ENCODE measurements around the gene NT5DC3.

The NT5DC3 gene

DNA sequence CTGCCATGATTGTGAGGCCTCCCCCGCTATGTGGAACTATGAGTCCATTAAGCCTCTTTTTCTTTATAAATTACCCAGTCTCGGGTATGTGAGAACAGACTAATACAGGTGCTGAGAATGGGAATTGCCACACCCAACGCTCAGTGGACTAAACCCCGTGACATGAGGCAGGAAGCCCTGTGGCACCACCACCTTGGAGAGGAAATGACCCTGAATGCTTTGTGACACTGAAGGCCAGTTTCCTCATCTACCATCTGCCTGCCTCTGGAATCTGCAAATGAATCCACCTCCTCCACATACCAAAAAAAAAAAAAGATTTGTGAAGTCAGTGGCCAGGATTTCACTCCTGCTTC is 41.6 kb downstream of the NT5DC3 start:
- in situ Hi-C loops (cut with HindIII; ENCODE audit: low pct_ligation_motif_present, low pct_unique_long_range_greater_than_20kb, low sequenced_read_pairs) = no loop called here
- DNase-seq = no peak

DNA sequence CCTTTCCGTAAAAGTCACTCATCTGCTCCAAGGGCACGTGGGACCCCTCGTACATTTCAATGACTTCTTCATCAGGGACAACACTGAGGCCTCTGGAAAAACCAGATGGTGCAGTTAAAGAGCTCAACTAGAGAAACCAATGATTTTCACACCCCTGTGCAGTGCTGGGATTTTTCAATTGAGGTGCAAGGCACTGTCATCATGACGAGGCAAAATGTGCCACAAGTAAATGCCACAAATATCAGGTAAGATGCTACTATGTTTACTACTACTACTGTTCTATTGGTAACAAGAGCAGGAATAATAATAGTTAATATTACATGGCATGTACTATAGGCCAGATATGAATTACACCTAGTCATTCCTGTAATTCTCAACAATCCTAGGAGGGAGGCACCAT is 42.4 kb downstream of the NT5DC3 start:
- in situ Hi-C loops (cut with HindIII; ENCODE audit: low pct_ligation_motif_present, low pct_unique_long_range_greater_than_20kb, low sequenced_read_pairs) = no loop called here
- DNase-seq = no peak

DNA sequence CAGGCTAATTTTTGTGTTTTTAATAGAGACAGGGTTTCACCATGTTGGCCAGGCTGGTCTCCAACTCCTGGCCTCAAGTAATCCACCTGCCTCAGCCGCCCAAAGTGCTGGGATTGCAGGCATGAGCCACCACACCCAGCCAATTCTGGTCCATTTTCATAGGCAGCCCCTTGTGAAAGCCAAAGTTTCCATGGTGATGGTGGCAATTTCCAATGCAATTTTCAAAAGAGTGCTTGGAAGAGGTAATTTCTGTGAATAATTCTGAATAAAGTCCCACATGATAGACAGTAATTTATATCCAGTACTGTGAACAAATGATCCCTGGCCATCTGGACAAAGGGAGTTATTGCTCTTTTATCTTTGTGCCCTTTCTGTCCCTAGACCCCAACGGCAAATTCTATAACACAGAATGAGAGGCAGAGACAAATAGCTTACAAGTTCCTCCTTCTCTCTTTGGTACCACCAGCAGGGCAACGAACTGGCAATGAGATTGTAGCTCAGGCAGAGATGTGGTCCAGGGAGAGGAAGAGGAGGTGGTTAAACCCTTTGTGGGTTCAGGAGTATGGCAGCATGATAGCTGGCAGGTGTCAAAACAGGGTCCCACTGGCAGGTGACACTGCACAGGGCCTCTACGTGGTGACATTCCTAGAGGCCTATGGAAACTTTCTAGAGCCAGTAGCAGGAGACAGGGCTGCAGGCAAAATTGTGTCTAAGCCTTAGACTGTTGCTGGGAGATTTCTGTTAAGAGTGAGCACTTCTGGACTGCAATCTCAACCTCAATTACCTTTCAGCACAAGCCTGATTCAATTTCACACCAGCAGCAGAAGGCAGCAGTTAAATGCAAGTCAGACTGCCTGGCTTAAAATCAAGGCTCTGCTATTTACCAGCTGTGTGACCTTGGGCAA is 46.5 kb downstream of the NT5DC3 start:
- DNase-seq = no peak
- in situ Hi-C loops (cut with HindIII; ENCODE audit: low pct_ligation_motif_present, low pct_unique_long_range_greater_than_20kb, low sequenced_read_pairs) = no loop called here

DNA sequence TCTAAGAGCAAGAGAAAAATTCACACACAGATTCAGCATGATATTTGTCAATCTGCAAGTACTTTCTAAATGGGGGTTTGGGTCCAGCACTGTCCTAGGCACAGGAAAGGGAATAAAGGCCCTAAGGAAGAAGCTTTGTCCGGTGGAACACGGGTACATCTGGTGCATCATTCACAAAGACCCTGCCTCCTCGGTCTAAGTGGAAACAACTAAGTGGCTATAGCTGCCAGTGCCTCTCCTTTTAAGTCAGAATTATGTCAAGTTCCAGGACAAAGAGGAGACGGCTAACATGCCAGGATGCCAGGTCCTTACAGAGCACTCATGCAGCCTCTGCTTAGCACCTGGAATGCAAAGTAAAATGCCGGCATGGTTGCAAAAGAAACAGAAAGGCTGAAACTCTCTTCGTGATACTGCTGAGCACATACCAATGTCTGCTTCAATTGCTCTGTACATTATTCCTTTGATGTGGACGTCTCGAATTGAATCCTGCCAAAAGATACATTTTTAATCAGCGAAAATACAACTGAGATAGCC is 47.5 kb downstream of the NT5DC3 start:
- DNase-seq = no peak
- in situ Hi-C loops (cut with HindIII; ENCODE audit: low pct_ligation_motif_present, low pct_unique_long_range_greater_than_20kb, low sequenced_read_pairs) = no loop called here

DNA sequence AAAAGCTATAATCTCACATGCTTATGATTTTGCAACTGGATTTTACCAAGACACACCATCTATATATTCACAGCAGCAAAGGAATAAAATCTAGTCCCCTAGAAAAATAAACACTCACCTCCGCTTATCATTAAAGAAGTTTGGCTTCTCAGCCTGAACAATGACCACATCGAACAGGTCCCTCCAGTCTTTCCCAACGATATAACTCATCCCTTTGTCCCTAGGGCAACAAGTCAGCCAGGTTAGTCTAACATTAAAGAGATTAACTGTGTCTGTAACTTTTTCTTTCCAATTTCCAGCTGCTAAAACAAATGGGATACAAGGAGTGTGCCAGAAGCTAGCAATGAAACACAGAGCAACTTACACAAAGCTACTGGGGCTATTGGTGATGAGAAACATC is 48.0 kb downstream of the NT5DC3 start:
- in situ Hi-C loops (cut with HindIII; ENCODE audit: low pct_ligation_motif_present, low pct_unique_long_range_greater_than_20kb, low sequenced_read_pairs) = no loop called here
- DNase-seq = no peak

DNA sequence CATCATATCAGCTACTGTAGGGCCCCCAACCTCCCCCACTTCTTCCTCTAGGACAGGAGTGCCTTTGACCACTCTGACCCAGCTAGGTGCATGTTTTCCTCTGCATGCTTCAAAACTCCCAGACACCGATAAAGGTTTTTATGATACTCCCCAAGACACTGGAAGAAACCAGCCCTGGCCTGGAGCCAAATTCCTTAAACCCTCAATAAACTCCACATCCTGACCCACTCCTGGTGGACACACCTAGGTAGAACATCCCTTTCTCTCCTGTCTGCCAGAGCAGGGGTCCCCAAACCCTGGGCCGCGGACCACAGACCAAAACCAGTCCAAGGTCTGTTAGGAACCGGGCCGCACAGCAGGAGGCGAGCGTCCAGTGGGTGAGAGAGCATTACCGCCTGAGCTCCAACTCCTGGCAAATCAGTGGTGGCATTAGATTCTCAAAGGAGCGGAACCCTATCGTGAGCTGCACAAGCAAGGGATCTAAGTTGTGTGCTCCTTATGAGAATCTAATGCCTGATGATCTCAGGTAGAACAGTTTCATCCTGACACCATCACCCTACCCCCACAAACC is 49.6 kb downstream of the NT5DC3 start:
- DNase-seq = no peak
- in situ Hi-C loops (cut with HindIII; ENCODE audit: low pct_ligation_motif_present, low pct_unique_long_range_greater_than_20kb, low sequenced_read_pairs) = no loop called here

DNA sequence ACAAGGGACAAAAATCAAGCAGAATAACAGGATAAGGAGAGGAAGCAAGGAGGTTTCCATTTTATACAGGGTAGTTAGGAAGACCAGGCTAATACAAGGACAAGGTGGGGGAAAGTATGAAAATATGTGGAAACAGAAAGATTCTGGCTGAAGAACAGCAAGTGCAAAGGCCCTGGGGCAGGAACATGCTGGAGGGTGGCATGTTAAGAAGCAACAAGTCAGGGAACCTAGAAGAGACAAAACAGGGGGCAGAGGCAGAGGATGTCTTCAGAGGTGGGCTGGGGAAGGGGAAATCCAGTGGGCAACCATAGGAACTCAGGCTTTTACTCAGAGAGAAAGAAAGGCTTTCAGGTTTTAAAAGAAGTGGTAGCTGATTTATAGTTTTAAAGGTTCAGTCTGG is 54.8 kb downstream of the NT5DC3 start:
- no peak for DNase-seq
- in situ Hi-C loops (cut with HindIII; ENCODE audit: low pct_ligation_motif_present, low pct_unique_long_range_greater_than_20kb, low sequenced_read_pairs) = no loop called here

DNA sequence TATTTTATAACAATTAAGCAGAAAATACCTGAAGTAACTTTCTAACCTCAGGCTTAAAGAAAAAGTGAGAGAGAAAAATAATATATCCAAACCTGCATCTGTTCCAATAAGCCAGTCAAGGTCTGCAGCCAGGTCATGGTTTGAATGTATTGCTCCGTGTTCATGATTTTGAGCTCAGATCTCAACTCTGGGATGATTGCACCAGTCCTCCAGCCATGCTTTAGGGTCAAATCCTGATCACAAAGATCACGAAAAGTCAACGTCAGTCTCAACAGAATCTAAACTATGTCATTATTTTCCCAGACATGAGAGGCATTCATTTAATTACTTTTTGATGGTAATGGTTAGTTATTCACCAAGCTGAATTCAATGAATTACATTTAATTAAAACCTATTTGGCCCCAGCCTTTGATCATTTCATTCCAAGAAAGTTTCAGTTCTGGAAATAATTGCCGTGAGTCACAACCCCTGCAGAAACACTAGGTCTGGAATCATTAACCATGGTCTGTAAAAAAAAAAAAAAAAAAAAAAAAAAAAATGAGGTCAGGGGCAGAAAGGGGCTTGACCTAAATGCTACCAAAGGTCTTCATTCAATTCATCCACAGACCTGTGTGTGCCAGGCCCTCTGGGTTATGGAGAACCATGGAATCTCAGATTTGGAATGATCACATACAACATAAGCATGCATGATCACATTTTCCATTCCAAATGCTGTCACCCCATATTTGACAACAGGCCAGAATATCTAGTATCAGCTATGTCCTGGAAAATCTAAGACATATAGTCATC is 55.6 kb downstream of the NT5DC3 start:
- in situ Hi-C loops (cut with HindIII; ENCODE audit: low pct_ligation_motif_present, low pct_unique_long_range_greater_than_20kb, low sequenced_read_pairs) = no loop called here
- peak; percentile 63 for DNase-seq

DNA sequence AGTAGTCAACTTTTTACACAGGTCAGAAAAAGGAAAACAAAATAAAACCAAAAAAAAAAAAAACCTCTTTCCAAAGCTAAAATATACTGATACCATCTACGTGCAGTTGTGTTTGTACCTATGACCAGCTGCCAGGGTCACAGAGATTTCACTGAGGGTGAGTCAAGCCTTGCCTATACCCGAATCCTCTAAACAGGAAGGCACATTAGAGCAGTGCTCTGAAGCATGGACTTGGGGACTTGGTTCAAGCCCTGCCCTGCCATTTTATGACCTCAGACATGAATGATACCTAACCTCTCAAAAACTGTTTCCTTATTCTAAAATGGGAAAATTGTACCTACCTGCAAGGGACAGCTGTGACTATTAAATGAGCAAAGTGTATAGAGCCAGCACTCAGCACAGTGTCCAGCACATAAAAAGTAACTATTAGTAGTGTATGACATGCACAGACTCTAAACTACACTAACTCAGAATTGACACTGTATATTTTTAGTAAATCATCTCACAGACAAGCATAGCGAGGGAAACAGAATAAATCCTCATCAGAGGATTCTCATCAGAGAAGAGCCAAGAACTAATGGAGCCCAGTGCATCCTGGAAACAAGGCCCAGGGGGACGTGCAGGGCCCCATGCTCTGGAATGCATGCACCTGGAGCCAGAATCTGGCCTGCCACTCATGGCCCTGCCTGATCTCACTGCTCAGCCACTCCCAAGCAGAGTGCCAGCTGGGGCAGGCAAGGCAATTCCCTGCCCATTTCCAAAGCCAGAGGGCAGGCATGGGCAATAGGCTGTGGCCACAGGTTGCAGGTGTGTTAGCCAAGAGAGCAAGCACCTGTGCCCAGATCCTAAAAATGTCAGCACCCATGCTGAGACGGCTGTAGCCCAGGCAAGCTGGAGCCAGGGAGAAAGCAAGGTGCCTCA is 57.0 kb downstream of the NT5DC3 start:
- in situ Hi-C loops (cut with HindIII; ENCODE audit: low pct_ligation_motif_present, low pct_unique_long_range_greater_than_20kb, low sequenced_read_pairs) = no loop called here
- peak; percentile 43 for DNase-seq

DNA sequence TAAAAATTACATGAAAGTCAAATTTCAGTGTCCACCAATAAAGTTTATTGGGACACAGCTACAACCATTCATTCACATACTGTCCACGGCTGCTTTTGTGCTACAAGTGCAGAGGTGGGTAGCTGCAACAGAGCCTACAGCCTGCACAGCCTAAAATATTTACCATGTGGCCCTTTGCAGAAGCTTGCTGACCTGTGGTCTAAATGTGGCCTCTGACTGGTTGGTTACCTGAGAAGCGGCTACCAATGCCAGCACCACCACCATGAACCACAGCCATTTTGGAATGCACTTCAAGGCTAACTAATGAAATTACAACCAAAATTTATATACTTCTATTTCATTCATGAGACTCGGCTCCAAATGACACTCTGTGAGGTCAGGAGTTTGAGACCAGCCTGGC is 58.6 kb downstream of the NT5DC3 start:
- in situ Hi-C loops (cut with HindIII; ENCODE audit: low pct_ligation_motif_present, low pct_unique_long_range_greater_than_20kb, low sequenced_read_pairs) = no loop called here
- no peak for DNase-seq

DNA sequence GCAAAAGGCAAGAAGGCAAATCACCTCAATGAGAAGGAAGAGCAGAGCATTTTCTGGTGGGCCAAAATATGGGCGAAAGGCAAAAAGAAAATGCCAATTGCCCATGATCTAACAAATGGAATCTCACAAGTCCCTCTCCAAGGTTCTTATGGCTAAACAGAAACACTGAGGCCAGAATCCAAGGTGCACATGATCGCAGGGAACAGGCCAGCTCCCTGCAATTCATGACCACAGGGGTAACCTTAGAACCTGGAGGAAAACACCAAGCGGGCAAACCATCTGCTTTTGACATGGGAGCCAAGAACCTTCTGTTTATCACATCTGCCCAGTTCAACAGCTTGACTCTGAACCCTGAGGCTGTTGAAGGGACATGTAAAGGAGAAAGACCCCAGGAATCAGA is 60.0 kb downstream of the NT5DC3 start:
- DNase-seq = no peak
- in situ Hi-C loops (cut with HindIII; ENCODE audit: low pct_ligation_motif_present, low pct_unique_long_range_greater_than_20kb, low sequenced_read_pairs) = no loop called here

DNA sequence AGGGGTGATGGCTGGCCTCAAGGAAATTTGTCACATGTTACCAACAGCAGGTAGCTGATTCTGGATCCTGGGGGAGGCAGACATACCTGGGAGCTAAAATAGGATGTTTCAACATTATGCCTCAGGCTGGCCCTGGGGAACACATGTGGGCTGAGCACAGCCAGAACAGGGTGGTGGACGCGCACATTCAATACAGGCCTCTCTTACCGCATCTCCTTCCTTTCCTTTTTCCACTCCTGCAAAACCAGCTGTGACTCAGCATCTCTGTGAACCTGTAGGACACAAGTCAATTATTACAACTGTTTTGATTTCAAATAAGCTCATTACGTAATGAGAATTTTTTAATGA is 61.0 kb downstream of the NT5DC3 start:
- peak; percentile 28 for DNase-seq
- in situ Hi-C loops (cut with HindIII; ENCODE audit: low pct_ligation_motif_present, low pct_unique_long_range_greater_than_20kb, low sequenced_read_pairs) = no loop called here

DNA sequence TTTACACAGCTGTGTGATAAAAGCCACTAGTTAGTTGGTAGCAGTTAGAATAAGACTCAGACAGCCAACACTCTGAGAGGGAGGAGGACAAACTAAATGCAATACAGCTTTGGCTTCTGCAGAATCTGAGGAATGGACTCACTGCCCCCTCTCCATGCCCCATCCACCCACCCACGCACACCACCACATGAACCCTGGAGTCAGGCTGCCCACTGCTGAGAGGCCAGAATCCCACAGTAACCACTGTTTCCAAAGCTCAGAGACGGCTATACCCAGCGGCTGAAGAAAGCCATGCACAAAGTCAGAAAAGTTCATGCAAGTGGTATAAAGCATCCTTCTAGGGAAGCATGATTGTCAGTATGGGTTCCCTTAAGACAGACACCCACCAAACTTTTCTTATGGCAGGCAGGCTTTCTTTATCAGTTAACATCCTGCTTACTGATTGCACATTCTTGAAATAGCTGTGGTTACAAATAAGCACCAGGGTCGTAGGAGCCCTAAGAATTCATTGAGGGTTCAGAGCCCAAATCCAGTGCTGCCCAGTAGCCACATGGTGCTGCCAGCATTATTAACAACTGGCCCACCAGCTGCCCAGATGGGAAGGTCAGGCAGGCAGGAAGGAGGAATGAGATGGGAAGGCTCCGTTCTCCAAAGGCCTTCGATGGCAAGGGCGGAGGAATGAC is 61.5 kb downstream of the NT5DC3 start:
- in situ Hi-C loops (cut with HindIII; ENCODE audit: low pct_ligation_motif_present, low pct_unique_long_range_greater_than_20kb, low sequenced_read_pairs) = no loop called here
- DNase-seq = peak; percentile 66

DNA sequence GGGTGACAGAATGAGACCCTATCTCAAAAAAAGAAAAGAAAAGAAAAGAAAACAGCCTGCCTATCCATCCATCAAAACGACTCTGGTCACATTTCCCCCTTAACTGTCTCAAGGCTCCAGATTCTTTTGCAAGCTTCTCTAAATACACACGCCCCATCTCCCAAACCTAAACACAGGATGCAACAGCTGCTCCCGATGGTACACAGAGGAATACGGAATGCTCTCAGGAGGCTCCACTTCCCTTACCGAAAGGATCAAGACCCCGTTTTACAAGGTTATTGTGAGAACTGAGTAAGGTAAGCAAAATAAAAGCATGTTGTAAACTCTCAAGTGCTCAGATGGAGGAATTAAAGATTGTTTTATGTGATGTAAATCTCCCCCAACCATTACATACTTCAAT is 62.3 kb downstream of the NT5DC3 start:
- in situ Hi-C loops (cut with HindIII; ENCODE audit: low pct_ligation_motif_present, low pct_unique_long_range_greater_than_20kb, low sequenced_read_pairs) = no loop called here
- DNase-seq = no peak

DNA sequence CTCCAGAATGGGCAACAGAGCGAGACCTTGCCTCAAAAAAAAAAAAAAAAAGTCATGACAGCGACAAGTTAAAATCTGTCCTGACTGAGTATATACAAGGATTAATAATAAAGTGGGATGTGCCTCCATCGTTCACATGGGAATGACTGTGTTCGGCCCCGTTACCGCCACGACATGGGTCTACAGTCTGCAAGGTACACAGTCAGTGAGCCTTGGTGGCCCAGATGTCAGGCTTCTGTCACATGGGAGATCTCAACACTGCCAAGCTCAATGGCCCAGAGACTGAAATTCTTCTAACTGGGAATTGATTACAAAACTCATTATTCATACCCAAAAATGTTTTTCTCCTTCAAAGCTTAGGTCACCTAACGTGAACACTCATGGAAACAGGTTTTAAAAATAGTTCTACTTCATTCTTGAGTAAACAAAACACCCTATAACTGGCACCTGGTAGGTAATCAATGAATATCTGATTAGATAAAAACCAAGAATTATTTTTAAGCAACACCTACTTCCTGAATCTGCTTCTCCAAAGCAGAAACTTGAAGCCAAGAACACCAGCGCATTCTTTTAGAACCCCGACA is 66.0 kb downstream of the NT5DC3 start:
- no peak for DNase-seq
- in situ Hi-C loops (cut with HindIII; ENCODE audit: low pct_ligation_motif_present, low pct_unique_long_range_greater_than_20kb, low sequenced_read_pairs) = no loop called here

DNA sequence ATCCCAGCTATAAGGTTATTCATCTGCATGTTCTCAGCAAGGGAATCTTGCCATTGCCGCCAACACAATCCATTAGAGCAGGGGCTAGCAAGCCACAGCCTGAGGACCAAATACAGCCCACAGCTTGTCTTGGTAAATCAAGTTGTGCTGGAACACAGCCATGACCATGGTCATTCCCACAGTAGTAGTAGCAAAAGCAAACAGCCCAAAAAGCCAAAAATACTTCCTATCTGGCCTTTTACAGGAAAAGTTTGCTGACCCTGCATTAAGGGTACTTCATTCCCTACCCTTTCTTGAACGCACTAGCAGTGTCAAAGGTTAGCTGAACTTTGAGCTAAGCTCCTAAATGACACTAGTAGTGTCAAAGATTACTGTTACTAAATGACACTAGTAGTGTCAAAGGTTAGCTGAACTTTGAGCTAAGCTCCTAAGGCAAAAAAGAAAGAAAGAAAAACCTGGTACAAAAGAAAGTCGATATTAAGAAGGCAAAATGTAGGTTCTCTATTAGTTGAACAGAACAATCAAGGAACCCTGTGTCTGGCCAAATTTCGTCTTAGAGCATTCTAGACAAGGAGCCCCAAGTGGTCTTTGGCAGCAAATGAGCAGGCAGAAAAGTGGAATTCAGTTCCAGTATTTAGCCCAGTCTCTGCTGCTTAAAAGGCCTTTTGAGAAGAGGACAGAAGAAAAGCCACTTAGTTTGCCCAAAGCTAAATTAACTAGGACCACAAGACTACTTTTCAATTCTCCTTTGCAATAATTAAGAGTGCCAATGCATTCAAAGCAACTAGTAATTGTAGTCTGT is 67.7 kb downstream of the NT5DC3 start:
- DNase-seq = no peak
- in situ Hi-C loops (cut with HindIII; ENCODE audit: low pct_ligation_motif_present, low pct_unique_long_range_greater_than_20kb, low sequenced_read_pairs) = no loop called here

All from ACHN (cell line).